K562 (cell line): Measurements from ENCODE around the gene LLPH. TPM values are rescaled to one million over a fixed set of nuclear protein-coding genes. Genes with fewer than 3 reads are reported as not detected.
A peak's percentile ranks its signal among the peaks of the same experiment; 100 is the strongest.

Source experiments
- CHD2 ChIP-seq: IDR thresholded peaks from 2 replicates; pipeline ENCODE4 v1.6.1; 2011; ENCODE audit warnings: low read depth, low read length
- CTBP1 ChIP-seq: fragments of 450-650 bp; IDR thresholded peaks from 2 replicates; pipeline ENCODE4 v1.6.1; 2016; ENCODE audit warnings: borderline replicate concordance
- E2F3 ChIP-seq: fragments of 250-450 bp; sonication (Bioruptor Pico); IDR thresholded peaks from 2 replicates; pipeline ENCODE4 v1.4.0; 2020; ENCODE audit warnings: mild to moderate bottlenecking
- E4F1 ChIP-seq: fragments of 250-450 bp; sonication (Bioruptor Pico); IDR thresholded peaks from 2 replicates; pipeline ENCODE4 v1.5.0; 2021; ENCODE audit warnings: mild to moderate bottlenecking, borderline replicate concordance
- EP400 ChIP-seq: fragments of 450-650 bp; IDR thresholded peaks from 2 replicates; pipeline ENCODE4 v1.6.1; 2017; ENCODE audit warnings: antibody characterized with exemption, mild to moderate bottlenecking, moderate library complexity
- ETV1 ChIP-seq: fragments of 450-650 bp; conservative IDR thresholded peaks from 2 replicates; pipeline ENCODE4 v1.6.1; 2016; ENCODE audit warnings: missing genetic modification characterization, control low read depth, low read depth, missing compliant biosample characterization
- HDAC1 ChIP-seq, 2 experiments: fragments of 450-650 bp; IDR thresholded peaks; 2 replicates each; pipeline ENCODE4 v1.6.1; 2016 to 2017; ENCODE audit warnings: inconsistent platforms in 1 of 2, mild to moderate bottlenecking in 1 of 2, moderate library complexity in 1 of 2
- KLF1 ChIP-seq: fragments of 450-650 bp; IDR thresholded peaks from 2 replicates; pipeline ENCODE4 v1.6.1; 2016; ENCODE audit warnings: missing genetic modification characterization, missing compliant biosample characterization
- MEF2A ChIP-seq: IDR thresholded peaks from 2 replicates; pipeline ENCODE4 v1.6.1; 2011; ENCODE audit warnings: low read depth, mild to moderate bottlenecking, low read length, moderate library complexity; ENCODE audit not compliant: control insufficient read depth
- NCOR1 ChIP-seq: fragments of 450-650 bp; IDR thresholded peaks from 2 replicates; pipeline ENCODE4 v1.6.1; 2016; ENCODE audit warnings: mild to moderate bottlenecking, moderate library complexity
- NFIX ChIP-seq: fragments of 250-450 bp; sonication (Bioruptor Pico); IDR thresholded peaks from 2 replicates; pipeline ENCODE4 v1.4.0; 2020; ENCODE audit warnings: low read depth, mild to moderate bottlenecking, moderate library complexity
- NONO ChIP-seq, 2 experiments: fragments of 200-400 bp in 1 of 2; fragments of 450-650 bp in 1 of 2; formaldehyde crosslinking in 1 of 2; IDR thresholded peaks; 2 replicates each; pipeline ENCODE4 v1.6.1; 2017; ENCODE audit warnings: low read depth in 2 of 2, mild to moderate bottlenecking in 2 of 2, moderate library complexity in 2 of 2, low read length in 1 of 2
- NR3C1 ChIP-seq: sonication (generic); formaldehyde crosslinking; IDR thresholded peaks from 2 replicates; pipeline ENCODE4 v1.8.1; 2022; ENCODE audit warnings: missing genetic modification reagents
- PBX2 ChIP-seq, 2 experiments: IDR thresholded peaks in 1 of 2; conservative IDR thresholded peaks in 1 of 2; 2 replicates each; pipeline ENCODE4 v1.6.1; 2016; ENCODE audit warnings: low read depth in 2 of 2, mild to moderate bottlenecking in 1 of 2, missing compliant biosample characterization in 1 of 2, missing genetic modification characterization in 1 of 2, moderate library complexity in 1 of 2
- PKNOX1 ChIP-seq: fragments of 450-650 bp; IDR thresholded peaks from 2 replicates; pipeline ENCODE4 v1.6.1; 2016
- PRMT5 ChIP-seq: sonication (generic); formaldehyde crosslinking; IDR thresholded peaks from 2 replicates; pipeline ENCODE4 v1.5.0; 2020; ENCODE audit warnings: missing genetic modification reagents
- RAD21 ChIP-seq, 2 experiments: fragments of 250-450 bp in 1 of 2; fragments of 450-650 bp in 1 of 2; sonication (Bioruptor Pico) in 1 of 2; formaldehyde crosslinking in 1 of 2; IDR thresholded peaks in 1 of 2; conservative IDR thresholded peaks in 1 of 2; 2 replicates each; pipeline versions ENCODE4 v1.4.0 to v1.8.0; 2020 to 2022; ENCODE audit warnings: mild to moderate bottlenecking in 2 of 2, moderate library complexity in 1 of 2
- SMC3 ChIP-seq: conservative IDR thresholded peaks from 2 replicates; pipeline ENCODE4 v1.6.1; 2011; ENCODE audit warnings: low read depth, low read length, improper control_type of control experiment; ENCODE audit not compliant: insufficient read depth
- TEAD1 ChIP-seq, 2 experiments: fragments of 450-650 bp in 1 of 2; sonication (generic) in 1 of 2; formaldehyde crosslinking; IDR thresholded peaks; 2 replicates each; pipeline versions ENCODE4 v1.4.0 to v1.8.0; 2020 to 2022; ENCODE audit warnings: mild to moderate bottlenecking in 2 of 2, missing genetic modification reagents in 1 of 2
- U2AF2 ChIP-seq: fragments of 200-400 bp; formaldehyde crosslinking; optimal IDR thresholded peaks from 2 replicates; pipeline ENCODE3; 2017; ENCODE audit warnings: low read depth, mild to moderate bottlenecking, low read length
- polyA plus RNA-seq, 8 experiments: library from polyadenylated mRNA; depleted of rRNA in 4 of 8; stranded (reverse) in 5 of 8; unstranded in 3 of 8; fragments of >200 nt; fragmentation: Nextera tagmentation in 2 of 8; fragmentation: Illumina TruSeq in 1 of 8; extraction: Ambion mirVana in 2 of 8; extraction: Trizol in 1 of 8; gene quantifications; 2 replicates each; pipeline versions ENCODE4 v1.2.1 to v1.2.3, GENCODE V29; 2011 to 2014; ENCODE audit warnings: inconsistent platforms in 1 of 8, missing spikeins in 1 of 8
- total RNA-seq, 7 experiments: library from RNA; depleted of rRNA in 6 of 7; stranded (reverse); fragments of >200 nt in 6 of 7; fragmentation: Illumina TruSeq in 2 of 7; extraction: Trizol in 2 of 7; gene quantifications; 2 replicates each; pipeline versions ENCODE4 v1.2.1 to v1.2.3, GENCODE V29; 2011 to 2021; ENCODE audit warnings: low replicate concordance in 1 of 7

Gene LLPH
- total and polyA plus RNA-seq, 9 of the 15 experiments (the other 6 are each of a cell fraction or from before 2014, with no cell fraction given): 19.1 to 87.3 (median 59.6) TPM

GRCh38 chr12:66169221-66170170, 38.9 kb upstream of the LLPH start, which contains the start of gene TMBIM4 (continued):
- TF ChIP-seq PKNOX1: 0 out of 2 replicates have a peak, but pooled peaks have one; percentile 21
- 0 out of 2 replicates have a peak, but pooled peaks have one; percentile 12 for TF ChIP-seq NFIX (CRISPR knock-in tag)
- peak; percentile 52 to 72; a peak in 3 of 4 replicates for TF ChIP-seq TEAD1 (CRISPR knock-in tag; IDR thresholded peaks at IDR 0.05)
- peak; percentile 33; the same call in 1 of the 2 replicates for TF ChIP-seq NCOR1
- no peak for TF ChIP-seq PBX2 (CRISPR knock-in tag; IDR thresholded peaks at IDR 0.05; ENCODE audit: low read depth)
- no peak for TF ChIP-seq PBX2 (tag; conservative IDR thresholded peaks at IDR 0.05; ENCODE audit: low read depth)
- TF ChIP-seq CTBP1: peak; percentile 85; the same call in 1 of the 2 replicates
- no peak for TF ChIP-seq SMC3
- TF ChIP-seq EP400: peak; percentile 94
- TF ChIP-seq HDAC1 (IDR thresholded peaks at IDR 0.05): no peak; a peak in 1 of 4 replicates
- no peak for TF ChIP-seq MEF2A
- TF ChIP-seq RAD21 (CRISPR knock-in tag; conservative IDR thresholded peaks at IDR 0.05 in 1 of 2, IDR thresholded peaks at IDR 0.05 in 1 of 2): 0 out of 4 replicates have a peak, but pooled peaks of 1 of the 2 experiments have one; percentile 8
- TF ChIP-seq PRMT5: 0 out of 2 replicates have a peak, but pooled peaks have one; percentile 59
- TF ChIP-seq E2F3 (CRISPR knock-in tag): no peak
- TF ChIP-seq U2AF2: no peak
- TF ChIP-seq E4F1 (CRISPR knock-in tag): no peak
- TF ChIP-seq NR3C1 (CRISPR knock-in tag): 0 out of 2 replicates have a peak, but pooled peaks have one; percentile 45
- peak; percentile 74; the same call in 1 of the 2 replicates for TF ChIP-seq KLF1
- TF ChIP-seq CHD2: no peak
- peak; percentile 28 to 46; a peak in 1 of 4 replicates for TF ChIP-seq NONO (IDR thresholded peaks at IDR 0.05; ENCODE audit: low read depth in 2 of 2, low read length in 1 of 2)
- TF ChIP-seq ETV1 (tag): peak; percentile 97
